Neuronal stem cell (in vitro differentiated cells): ENCODE results near the gene ZNF585A.
"Not testable (repeated sequence)": the region's sequence is repeated elsewhere in the genome, so short reads cannot be mapped to it uniquely, and the experiment has no call there.

ENCODE experiments used
- DNase-seq: peaks from one replicate; pipeline ENCODE4 v3.0.0-alpha.2; 2013; ENCODE audit warnings: low spot score
- H2AFZ ChIP-seq: one replicate; pipeline ENCODE4 v1.6.1; 2013; ENCODE audit warnings: mild to moderate bottlenecking, low read length, inconsistent platforms
- H2AK5ac ChIP-seq: 2 replicates; pipeline ENCODE4 v1.6.1; 2013; ENCODE audit warnings: low read depth, mild to moderate bottlenecking, inconsistent platforms, low read length, moderate library complexity, mixed read lengths
- H2BK120ac ChIP-seq: 2 replicates; pipeline ENCODE4 v1.6.1; 2013; ENCODE audit warnings: low read depth, mild to moderate bottlenecking, inconsistent platforms, low read length, moderate library complexity, mixed read lengths
- H2BK12ac ChIP-seq: one replicate; pipeline ENCODE4 v1.6.1; 2013; ENCODE audit warnings: low read length, inconsistent platforms
- H2BK15ac ChIP-seq: 2 replicates; pipeline ENCODE4 v1.6.1; 2013; ENCODE audit warnings: mild to moderate bottlenecking, low read length, inconsistent platforms, mixed read lengths
- H2BK5ac ChIP-seq: one replicate; pipeline ENCODE4 v1.6.1; 2013; ENCODE audit warnings: inconsistent platforms, mild to moderate bottlenecking, low read length, moderate library complexity
- H3K14ac ChIP-seq: one replicate; pipeline ENCODE4 v1.6.1; 2013; ENCODE audit warnings: low read length, inconsistent platforms
- H3K18ac ChIP-seq: 2 replicates; pipeline ENCODE4 v1.6.1; 2013; ENCODE audit warnings: low read length, inconsistent platforms
- H3K23ac ChIP-seq: 2 replicates; pipeline ENCODE4 v1.6.1; 2013; ENCODE audit warnings: low read depth, mild to moderate bottlenecking, mixed read lengths, low read length, inconsistent platforms; ENCODE audit not compliant: poor library complexity
- H3K27ac ChIP-seq: replicated peaks from 3 replicates; pipeline ENCODE4 v1.5.1; 2013; ENCODE audit warnings: low read length, inconsistent platforms
- H3K27me3 ChIP-seq, 3 experiments: 2 replicates each; pipeline ENCODE4 v1.6.1; 2013; ENCODE audit warnings: low read length in 3 of 3, mild to moderate bottlenecking in 2 of 3, inconsistent platforms in 1 of 3, low read depth in 1 of 3, mixed read lengths in 1 of 3, moderate library complexity in 1 of 3; ENCODE audit not compliant: control insufficient read depth in 3 of 3, insufficient read depth in 3 of 3
- H3K36me3 ChIP-seq, 2 donors: replicated peaks in 1 of 2; 2 replicates each; pipeline ENCODE4 v1.6.1; 2013; ENCODE audit warnings: low read length in 2 of 2; ENCODE audit not compliant: control insufficient read depth in 2 of 2, insufficient read depth in 2 of 2
- H3K4ac ChIP-seq: 2 replicates; pipeline ENCODE4 v1.6.1; 2013; ENCODE audit warnings: inconsistent platforms, mild to moderate bottlenecking, low read length, moderate library complexity
- H3K4me1 ChIP-seq, 2 donors: 1 replicate in 1 of 2; 2 replicates in 1 of 2; pipeline ENCODE4 v1.6.1; 2013; ENCODE audit warnings: low read length in 2 of 2, low read depth in 1 of 2; ENCODE audit not compliant: control insufficient read depth in 2 of 2, insufficient read depth in 1 of 2
- H3K4me2 ChIP-seq: one replicate; pipeline ENCODE4 v1.6.1; 2013; ENCODE audit warnings: mild to moderate bottlenecking, low read length, inconsistent platforms; ENCODE audit not compliant: insufficient read depth, poor library complexity, severe bottlenecking
- H3K4me3 ChIP-seq, 2 donors: 2 replicates each; pipeline ENCODE4 v1.5.1; 2013; ENCODE audit warnings: low read length in 2 of 2, mild to moderate bottlenecking in 2 of 2, inconsistent platforms in 1 of 2, moderate library complexity in 1 of 2
- H3K79me1 ChIP-seq: one replicate; pipeline ENCODE4 v1.6.1; 2013; ENCODE audit warnings: low read depth, mild to moderate bottlenecking, inconsistent platforms, low read length, moderate library complexity
- H3K9ac ChIP-seq: one replicate; pipeline ENCODE4 v1.6.1; 2013; ENCODE audit warnings: mild to moderate bottlenecking, low read depth, low read length, inconsistent platforms; ENCODE audit not compliant: poor library complexity
- H3K9me3 ChIP-seq, 2 donors: replicated peaks in 1 of 2; 2 replicates each; pipeline versions ENCODE3 to v1.6.1; 2013; ENCODE audit warnings: low read length in 2 of 2, mild to moderate bottlenecking in 2 of 2, inconsistent platforms in 1 of 2, low read depth in 1 of 2, mixed read lengths in 1 of 2, moderate library complexity in 1 of 2; ENCODE audit not compliant: control insufficient read depth in 2 of 2, insufficient read depth in 1 of 2
- H4K8ac ChIP-seq: one replicate; pipeline ENCODE4 v1.6.1; 2013; ENCODE audit warnings: low read depth, mild to moderate bottlenecking, inconsistent platforms, low read length, moderate library complexity
- H4K91ac ChIP-seq: one replicate; pipeline ENCODE4 v1.6.1; 2013; ENCODE audit warnings: low read length, low read depth, mild to moderate bottlenecking, inconsistent platforms; ENCODE audit not compliant: poor library complexity
- WGBS, 2 donors: extraction: QIAGEN DNeasy Blood & Tissue Kit; methylation state at CpG; one replicate each; pipeline ENCODE4 v1.1.7; 2013; ENCODE audit warnings: missing lambda C conversion rate in 2 of 2, mixed read lengths in 1 of 2; ENCODE audit not compliant: insufficient read length in 2 of 2, insufficient replicate concordance in 1 of 2; ENCODE audit errors: extremely low coverage in 2 of 2; 5-methylcytosine and 5-hydroxymethylcytosine counted together

The ZNF585A gene

GRCh38 chr19:37122093-37122492 lies 50.4 kb downstream of the ZNF585A start:
- H2BK5ac ChIP-seq, H3K36me3 ChIP-seq, H3K14ac ChIP-seq, H2BK15ac ChIP-seq, DNase-seq, H3K4ac ChIP-seq, H3K9ac ChIP-seq, H4K8ac ChIP-seq, H3K4me1 ChIP-seq, H4K91ac ChIP-seq, H2AK5ac ChIP-seq, H2BK120ac ChIP-seq, H3K27ac ChIP-seq, H3K18ac ChIP-seq, H3K79me1 ChIP-seq, H3K4me3 ChIP-seq, H3K23ac ChIP-seq, H2BK12ac ChIP-seq, H2AFZ ChIP-seq, H3K27me3 ChIP-seq, H3K4me2 ChIP-seq: not testable (repeated sequence)
- peaks cover 11 to 44% of the 10 kb centered on the region in 2 donors for H3K9me3 ChIP-seq
- no CpG with 5 or more reads among the region's 3 CpGs for WGBS, 2 donors

GRCh38 chr19:37114001-37114400 lies 58.5 kb downstream of the ZNF585A start:
- Histone ChIP-seq H2BK12ac (no peak overlapping the region), H2AFZ (no peak overlapping the region), H3K14ac (no peak overlapping the region), H3K4ac (no peak overlapping the region), H2BK15ac (no peak overlapping the region), H3K27ac (no peak overlapping the region), H2AK5ac (no peak overlapping the region), H3K36me3 (peaks cover 0 to 18% of the 10 kb centered on the region in 2 donors), H3K4me1 (no peaks in the 10 kb centered on the region), H4K8ac (no peak overlapping the region), H3K23ac (no peak overlapping the region), H3K27me3 (no peaks in the 10 kb centered on the region), H2BK120ac (no peak overlapping the region), H3K79me1 (no peaks in the 10 kb centered on the region), H3K4me2 (no peak overlapping the region), H3K9ac (no peak overlapping the region), H3K4me3 (no peak overlapping the region), H4K91ac (no peak overlapping the region), H3K9me3 (peaks cover 14 to 66% of the 10 kb centered on the region in 2 donors), H2BK5ac (no peak overlapping the region), H3K18ac (no peak overlapping the region)
- DNase-seq: no peak
- no CpG with 5 or more reads among the region's 9 CpGs for WGBS, 2 donors

GRCh38 chr19:37111753-37112152 lies 60.7 kb downstream of the ZNF585A start:
- H2AK5ac ChIP-seq, H2BK5ac ChIP-seq, H3K27me3 ChIP-seq, H2AFZ ChIP-seq, H3K27ac ChIP-seq, H3K18ac ChIP-seq, H3K79me1 ChIP-seq, H3K4me3 ChIP-seq, H2BK12ac ChIP-seq, H2BK120ac ChIP-seq, H3K4ac ChIP-seq, DNase-seq, H3K14ac ChIP-seq, H4K8ac ChIP-seq, H3K4me2 ChIP-seq, H2BK15ac ChIP-seq, H3K4me1 ChIP-seq, H3K9ac ChIP-seq, H3K23ac ChIP-seq, H4K91ac ChIP-seq: not testable (repeated sequence)
- WGBS, 2 donors: no CpG with 5 or more reads among the region's 7 CpGs
- Histone ChIP-seq H3K36me3 (peaks cover 0 to 36% of the 10 kb centered on the region in 2 donors), H3K9me3 (peaks cover 14 to 87% of the 10 kb centered on the region in 2 donors)

GRCh38 chr19:37104135-37104534 lies 68.4 kb downstream of the ZNF585A start:
- H3K4me2 ChIP-seq, H2BK15ac ChIP-seq, H2BK12ac ChIP-seq, H3K27ac ChIP-seq, DNase-seq, H2BK5ac ChIP-seq, H3K27me3 ChIP-seq, H4K91ac ChIP-seq, H3K4me1 ChIP-seq, H4K8ac ChIP-seq, H3K18ac ChIP-seq, H2AK5ac ChIP-seq, H3K9ac ChIP-seq, H3K4ac ChIP-seq, H3K4me3 ChIP-seq, H3K14ac ChIP-seq, H3K79me1 ChIP-seq, H2BK120ac ChIP-seq, H2AFZ ChIP-seq, H3K23ac ChIP-seq: not testable (repeated sequence)
- WGBS, 2 donors: no CpG with 5 or more reads among the region's 5 CpGs
- peaks cover 18 to 72% of the 10 kb centered on the region in 2 donors for H3K9me3 ChIP-seq
- H3K36me3 ChIP-seq: peaks cover 11 to 47% of the 10 kb centered on the region in 2 donors
